Activated CD4-positive, alpha-beta T cell treated with anti-CD3 and anti-CD28 coated beads, Interleukin-2, amount 50 U/mL, for 48 hours (primary cell): ENCODE measurements around the gene POTEG.
"Not testable (repeated sequence)": the region's sequence is repeated elsewhere in the genome, so short reads cannot be mapped to it uniquely, and the experiment has no call there.

Experiments used
- DNase-seq, 2 experiments: peaks; one replicate each; pipeline ENCODE4 v3.0.0-alpha.2; 2020

The POTEG gene

DNA sequence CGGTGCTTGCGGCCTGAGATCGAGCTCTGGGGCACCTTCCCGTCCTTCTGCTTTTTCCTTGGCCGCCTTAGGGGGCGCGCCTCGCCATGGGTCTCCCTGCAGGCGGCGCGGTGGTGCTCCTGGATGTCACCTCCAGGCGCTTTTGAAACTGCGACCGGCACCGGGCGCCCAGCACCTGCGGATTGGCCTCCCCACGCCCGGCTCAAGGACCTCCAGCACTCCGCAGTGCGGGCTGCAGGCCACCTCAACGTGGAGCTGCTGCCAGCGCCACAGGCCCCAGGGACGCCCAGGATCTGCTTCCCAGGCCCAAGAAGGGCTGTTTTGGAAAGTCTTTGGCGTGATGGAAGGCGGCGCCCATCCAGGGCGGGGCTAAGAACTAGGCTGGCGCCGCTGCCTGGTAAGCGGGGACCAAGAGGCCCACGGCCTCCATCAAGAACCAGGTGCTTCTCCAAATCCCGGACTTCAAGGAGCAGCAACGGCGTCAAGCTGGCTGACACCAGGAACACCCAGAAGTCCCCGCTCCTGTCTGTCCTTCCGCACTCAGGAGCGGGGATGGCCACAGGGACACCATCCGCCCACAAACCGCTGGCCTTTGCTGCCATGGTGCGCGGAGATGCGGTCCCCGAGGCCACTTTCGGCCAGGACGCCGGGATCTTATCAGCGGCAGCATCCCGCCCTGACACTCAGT is 61.2 kb downstream of the POTEG start:
- not testable (repeated sequence) for DNase-seq

DNA sequence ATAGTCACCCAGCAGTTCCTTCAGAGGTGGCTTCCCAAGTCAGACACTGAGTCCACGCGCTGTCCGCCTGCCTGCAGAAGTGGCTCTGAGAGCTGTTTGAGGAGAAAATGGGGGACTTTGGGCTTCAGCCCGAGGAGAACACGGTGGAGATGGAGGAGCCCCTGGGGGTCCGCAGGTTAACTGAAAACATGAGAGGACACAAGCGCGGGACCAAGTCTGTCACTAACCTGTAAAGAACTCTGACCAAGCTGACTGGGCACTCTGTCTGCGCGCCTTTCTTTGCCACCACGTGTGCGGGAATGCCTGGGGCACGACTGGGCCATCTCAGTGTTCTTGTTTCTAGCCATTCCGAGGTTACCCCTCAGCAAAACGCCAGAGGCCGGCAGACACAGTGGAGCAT is 62.4 kb downstream of the POTEG start:
- DNase-seq, result not testable (repeated sequence)

DNA sequence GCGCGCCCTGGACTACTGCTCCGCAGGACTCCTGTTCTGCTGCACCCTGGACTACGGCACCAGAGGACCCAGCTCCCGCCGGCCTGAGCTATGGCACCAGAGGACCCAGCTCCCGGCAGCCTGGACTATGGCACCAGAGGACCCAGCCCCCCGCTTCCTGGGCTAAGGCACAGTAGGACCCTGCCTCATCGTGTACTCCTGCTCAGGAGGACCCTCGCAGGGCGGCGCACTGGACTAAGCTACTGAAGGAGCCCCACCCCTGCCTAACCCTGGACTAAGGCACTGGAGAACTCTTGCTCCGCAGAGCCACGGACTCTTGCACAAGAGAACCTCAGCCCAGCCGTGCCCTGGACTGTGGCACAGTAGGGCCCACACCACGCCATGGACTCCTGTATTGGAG is 71.3 kb downstream of the POTEG start:
- DNase-seq, result not testable (repeated sequence)

DNA sequence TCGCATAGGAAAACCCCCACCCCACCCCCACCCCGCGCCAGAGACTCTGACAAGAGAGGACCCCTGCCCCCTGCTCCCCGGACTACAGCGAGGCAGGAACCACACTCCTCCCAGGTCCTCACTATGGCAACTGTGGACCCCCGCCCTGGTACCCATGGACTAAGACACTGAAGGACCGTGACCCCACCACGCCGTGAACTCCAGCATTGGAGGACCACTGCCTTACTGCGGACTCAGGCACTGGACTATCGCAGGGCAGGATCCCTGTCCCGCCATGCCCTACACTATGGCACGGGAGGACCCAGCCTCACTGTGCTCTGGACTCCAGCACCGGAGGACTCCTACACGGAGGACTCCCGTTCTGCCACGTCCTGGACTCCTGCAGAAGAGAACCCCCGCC is 71.8 kb downstream of the POTEG start:
- DNase-seq, result not testable (repeated sequence)

DNA sequence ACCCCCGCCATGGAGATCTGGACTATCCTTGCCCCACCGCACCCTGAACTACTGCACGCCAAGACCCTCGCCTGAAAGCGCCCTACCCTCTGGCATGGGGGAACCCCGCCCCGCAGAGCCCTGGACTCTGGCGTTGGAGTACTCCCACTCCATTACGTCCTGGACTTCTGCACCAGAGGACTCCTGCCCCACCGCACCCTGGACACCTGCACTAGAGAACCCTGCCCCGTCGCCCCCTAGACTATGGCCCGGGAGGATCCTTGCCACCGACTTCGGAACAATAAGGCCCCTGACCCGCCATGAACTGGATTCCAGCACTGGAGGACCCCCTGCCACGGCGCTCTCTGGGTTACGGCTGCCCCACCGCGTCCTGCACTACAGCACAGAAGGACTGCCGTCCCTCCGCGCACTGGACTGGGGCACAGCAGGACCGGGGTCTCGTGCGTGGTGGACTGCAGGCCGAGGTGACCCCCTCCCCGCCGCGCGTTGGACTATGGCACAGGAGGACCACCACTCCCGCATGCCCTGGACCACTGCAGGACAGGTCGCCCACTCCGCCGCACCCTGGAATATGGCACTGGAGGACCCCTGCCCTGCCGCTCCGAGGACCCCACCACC is 72.4 kb downstream of the POTEG start:
- not testable (repeated sequence) for DNase-seq

DNA sequence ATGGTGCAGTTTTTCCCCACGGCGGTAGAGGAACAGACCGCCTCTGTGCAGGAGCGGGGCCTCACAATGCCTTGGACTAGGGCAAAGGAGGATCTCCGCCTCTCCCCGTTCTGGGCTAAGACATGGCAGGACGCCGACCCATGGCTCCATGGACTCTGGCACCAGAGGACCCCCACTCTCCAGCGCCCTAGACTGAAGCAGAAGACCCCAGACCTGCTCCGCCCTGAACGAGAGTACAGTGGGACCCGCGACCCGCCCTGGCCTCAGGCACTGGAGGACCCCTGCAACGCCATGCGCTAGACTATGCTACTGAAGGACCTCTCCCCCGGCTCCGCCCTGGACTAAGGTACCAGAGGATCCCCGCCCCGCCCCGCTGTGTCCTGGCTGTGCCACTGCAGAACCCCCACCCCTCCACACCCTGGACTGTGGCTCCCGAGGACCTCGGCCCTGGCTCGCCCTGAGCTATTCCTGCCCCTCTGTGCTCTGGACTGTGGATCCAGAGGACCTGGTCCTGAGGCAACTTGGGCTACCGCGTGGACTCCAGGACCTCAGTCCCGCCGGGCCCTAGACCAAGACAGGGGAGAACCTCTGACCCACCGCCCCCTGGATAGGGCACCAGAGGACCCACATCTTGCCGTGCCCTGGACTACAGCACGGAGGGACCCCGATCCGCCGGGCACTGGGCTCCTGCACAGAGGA is 73.1 kb downstream of the POTEG start:
- DNase-seq, result not testable (repeated sequence)
